GM12874 (cell line): ENCODE data around the gene COPE.

Experiments used
- CTCF ChIP-seq: IDR thresholded peaks from 2 replicates; pipeline ENCODE4 v1.5.1; 2011; ENCODE audit warnings: low read depth, mild to moderate bottlenecking, control low read depth, low read length, moderate library complexity; ENCODE audit not compliant: insufficient read depth

COPE gene

DNA sequence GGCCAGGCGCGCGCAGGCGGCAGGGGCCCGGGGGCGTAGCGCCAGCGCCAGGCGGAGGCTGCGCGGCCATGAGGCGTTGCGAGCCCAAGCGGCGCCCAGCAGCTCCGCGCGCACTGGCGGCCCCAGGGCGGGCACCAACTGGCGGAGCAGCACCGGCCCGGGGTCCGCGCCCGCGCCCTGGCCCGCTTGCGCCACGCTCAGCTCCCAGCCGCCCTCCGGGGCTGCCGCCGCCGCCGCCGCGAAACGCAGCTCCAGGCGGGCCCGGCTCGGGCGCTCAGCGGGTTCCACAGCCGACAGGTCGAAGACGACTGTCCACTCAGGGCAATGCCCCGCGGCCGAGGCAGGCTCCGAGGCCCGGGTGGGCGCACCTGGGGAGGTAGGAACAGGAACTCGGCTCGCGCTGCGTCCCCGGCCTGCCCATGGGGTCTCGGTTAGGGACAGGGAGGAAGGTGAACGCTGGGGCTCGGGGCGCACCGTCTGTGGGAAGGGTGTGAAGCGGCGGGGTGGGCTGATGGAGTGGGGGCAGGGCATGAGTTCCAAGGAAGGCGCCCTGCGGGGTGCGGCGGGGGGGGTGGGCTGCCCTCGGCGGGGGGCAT lies 50.1 kb downstream of the COPE start:
- no peak for TF ChIP-seq CTCF

DNA sequence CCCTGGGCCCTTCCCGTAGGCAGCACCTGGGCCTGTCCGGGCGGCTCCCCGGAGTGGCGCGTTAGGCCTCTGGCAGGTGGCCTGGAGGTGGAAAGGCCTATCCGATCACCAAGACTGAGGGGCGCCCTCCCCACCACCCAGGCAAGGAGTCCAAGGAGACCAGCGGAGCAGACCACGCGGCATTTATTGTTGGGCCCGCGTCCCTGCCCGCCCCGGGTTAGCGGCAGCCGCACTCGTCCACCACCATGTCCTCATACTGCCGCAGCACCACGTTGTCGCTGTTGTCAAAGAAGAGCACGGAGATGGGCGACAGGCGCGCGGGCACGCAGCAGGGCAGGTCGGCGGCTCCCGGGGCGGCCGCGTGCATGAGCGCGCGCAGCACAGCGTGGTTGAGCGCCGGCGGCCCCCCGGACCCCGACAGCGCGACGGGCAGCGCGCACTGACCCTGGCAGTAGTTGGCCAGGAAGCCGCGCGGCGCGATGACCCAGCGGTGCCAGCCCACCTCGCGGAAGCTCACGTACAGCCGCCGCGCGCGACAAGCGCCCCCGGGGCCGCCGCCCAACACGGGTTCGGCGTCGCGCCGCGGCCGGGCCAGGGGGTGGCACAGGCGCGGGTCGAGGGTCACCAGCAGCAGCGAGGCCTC lies 50.7 kb downstream of the COPE start:
- no peak for TF ChIP-seq CTCF

GRCh38 chr19:18867751-18868150 lies 51.4 kb downstream of the COPE start:
- TF ChIP-seq CTCF = no peak

- no peak for TF ChIP-seq CTCF
These were observed 52.0 kb downstream of the COPE start for GRCh38 chr19:18867199-18867598.

- TF ChIP-seq CTCF = no peak
These were observed 52.4 kb downstream of the COPE start for GRCh38 chr19:18866800-18867123.

DNA sequence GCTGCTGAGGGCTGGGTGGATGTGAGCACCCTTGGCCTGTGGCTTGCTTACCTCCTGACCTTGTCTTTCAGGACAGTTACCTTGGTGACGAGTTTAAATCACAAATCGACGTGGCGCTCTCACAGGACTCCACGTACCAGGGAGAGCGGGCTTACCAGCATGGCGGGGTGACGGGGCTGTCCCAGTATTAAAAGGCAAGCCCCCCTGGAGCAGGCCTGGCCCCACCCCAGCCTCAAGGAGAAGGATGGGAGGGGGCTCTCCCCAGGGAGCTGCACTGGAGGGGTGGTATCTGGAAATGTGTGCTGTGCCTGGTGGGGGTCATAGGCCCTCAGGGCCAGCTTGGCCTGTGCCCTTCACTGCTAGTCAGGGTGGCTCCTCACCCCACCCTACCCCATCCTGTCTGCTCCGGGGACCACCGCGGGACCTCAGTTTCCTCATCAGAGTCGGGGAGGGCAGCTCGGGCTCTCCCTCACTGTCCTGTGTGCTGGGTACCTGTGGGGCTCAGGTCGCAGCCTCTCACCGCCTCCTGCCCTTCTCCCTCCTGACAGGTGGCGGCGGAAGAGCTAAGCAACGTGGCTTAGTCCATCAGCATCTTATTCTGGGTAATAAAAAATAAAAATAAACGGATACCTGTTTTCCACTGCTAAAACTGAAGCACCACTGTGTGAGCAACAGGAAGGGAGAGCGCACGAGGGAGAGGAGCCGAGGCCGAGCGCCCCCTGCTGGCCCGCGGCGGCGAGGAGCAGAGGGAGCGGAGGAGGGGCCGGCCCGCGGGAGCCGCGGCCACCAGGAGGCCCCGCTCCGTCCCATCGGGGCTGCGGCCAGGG lies 53.0 kb downstream of the COPE start:
- peak; percentile 96 for TF ChIP-seq CTCF

DNA sequence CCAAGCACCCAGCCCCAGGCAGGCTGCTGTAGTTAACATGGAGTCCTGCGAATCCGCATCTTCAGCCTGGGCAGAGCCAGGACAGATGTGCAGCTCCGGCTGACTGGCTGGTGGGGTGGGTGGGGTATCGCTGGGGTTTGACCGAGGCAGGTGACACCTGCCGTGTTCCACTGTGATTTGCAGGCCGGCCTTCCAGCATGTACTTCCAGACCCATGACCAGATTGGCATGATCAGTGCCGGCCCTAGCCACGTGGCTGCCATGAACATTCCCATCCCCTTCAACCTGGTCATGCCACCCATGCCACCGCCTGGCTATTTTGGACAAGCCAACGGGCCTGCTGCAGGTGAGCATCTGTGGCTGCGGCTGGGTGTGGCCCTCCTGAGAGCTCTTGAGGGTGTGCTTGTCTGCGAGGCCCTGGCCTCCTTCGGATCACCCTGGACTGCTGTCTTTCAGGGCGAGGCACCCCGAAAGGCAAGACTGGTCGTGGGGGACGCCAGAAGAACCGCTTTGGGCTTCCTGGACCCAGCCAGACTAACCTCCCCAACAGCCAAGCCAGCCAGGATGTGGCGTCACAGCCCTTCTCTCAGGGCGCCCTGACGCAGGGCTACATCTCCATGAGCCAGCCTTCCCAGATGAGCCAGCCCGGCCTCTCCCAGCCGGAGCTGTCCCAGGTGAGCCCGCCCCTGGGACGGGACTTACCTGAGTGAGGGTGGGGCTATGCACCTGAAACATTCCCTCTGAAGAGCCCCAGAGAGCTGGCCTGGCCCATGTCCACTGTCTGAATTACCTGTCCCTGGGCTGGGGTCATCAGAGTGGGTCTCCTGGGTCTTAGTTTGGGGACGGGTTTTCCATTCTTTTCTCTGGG lies 53.8 kb downstream of the COPE start:
- TF ChIP-seq CTCF = no peak
